Mucosa of rectum (tissue), 2 donors: ENCODE measurements around the gene SYT15B.
"Not testable (repeated sequence)": the region's sequence is repeated elsewhere in the genome, so short reads cannot be mapped to it uniquely, and the experiment has no call there.

Experiments used
- H3K27ac ChIP-seq, 2 donors: one replicate each; pipeline ENCODE4 v1.7.0; 2013; ENCODE audit warnings: inconsistent platforms in 2 of 2, low read depth in 2 of 2, low read length in 2 of 2
- H3K27me3 ChIP-seq, 2 donors: one replicate each; pipeline ENCODE4 v1.7.0; 2013; ENCODE audit warnings: low read length in 2 of 2; ENCODE audit not compliant: control insufficient read depth in 2 of 2, insufficient read depth in 2 of 2
- H3K36me3 ChIP-seq, 2 donors: one replicate each; pipeline ENCODE4 v1.7.0; 2013; ENCODE audit warnings: low read length in 2 of 2; ENCODE audit not compliant: control insufficient read depth in 2 of 2, insufficient read depth in 2 of 2
- H3K4me1 ChIP-seq, 2 donors: one replicate each; pipeline ENCODE4 v1.7.0; 2013; ENCODE audit warnings: low read length in 2 of 2, mild to moderate bottlenecking in 1 of 2; ENCODE audit not compliant: control insufficient read depth in 2 of 2, insufficient read depth in 2 of 2
- H3K4me3 ChIP-seq, 2 donors: one replicate each; pipeline ENCODE4 v1.7.0; 2013; ENCODE audit warnings: low read length in 2 of 2
- H3K9ac ChIP-seq, 2 donors: one replicate each; pipeline ENCODE4 v1.7.0; 2013; ENCODE audit warnings: low read length in 2 of 2, low read depth in 1 of 2, mild to moderate bottlenecking in 1 of 2
- H3K9me3 ChIP-seq, 2 donors: one replicate each; pipeline ENCODE4 v1.7.0; 2013; ENCODE audit warnings: low read length in 2 of 2; ENCODE audit not compliant: control insufficient read depth in 2 of 2
- donor health status: healthy.
- donor health status: Normal muscosa, but diverticular disease.

Gene SYT15B

GRCh38 chr10:47725740-47726139, 37.7 kb downstream of the SYT15B start:
- H3K27ac ChIP-seq, H3K9me3 ChIP-seq, H3K9ac ChIP-seq, H3K4me1 ChIP-seq, H3K4me3 ChIP-seq, H3K27me3 ChIP-seq, H3K36me3 ChIP-seq: not testable (repeated sequence)

GRCh38 chr10:47725047-47725446, 38.3 kb downstream of the SYT15B start:
- H3K27me3 ChIP-seq, H3K27ac ChIP-seq, H3K9me3 ChIP-seq, H3K4me1 ChIP-seq, H3K9ac ChIP-seq, H3K4me3 ChIP-seq, H3K36me3 ChIP-seq: not testable (repeated sequence)

- not testable (repeated sequence) for H3K36me3 ChIP-seq, H3K9ac ChIP-seq, H3K27me3 ChIP-seq, H3K4me3 ChIP-seq, H3K4me1 ChIP-seq, H3K9me3 ChIP-seq, H3K27ac ChIP-seq
Observed at GRCh38 chr10:47724119-47724518, 39.3 kb downstream of the SYT15B start.

GRCh38 chr10:47723362-47723761, 40.0 kb downstream of the SYT15B start:
- not testable (repeated sequence) for H3K4me3 ChIP-seq, H3K4me1 ChIP-seq, H3K36me3 ChIP-seq, H3K9me3 ChIP-seq, H3K9ac ChIP-seq, H3K27me3 ChIP-seq, H3K27ac ChIP-seq

- not testable (repeated sequence) for H3K4me1 ChIP-seq, H3K9me3 ChIP-seq, H3K27me3 ChIP-seq, H3K36me3 ChIP-seq, H3K4me3 ChIP-seq, H3K9ac ChIP-seq, H3K27ac ChIP-seq
Observed at GRCh38 chr10:47717011-47717769, 46.2 kb downstream of the SYT15B start.
